OCI-LY7 (cell line): ENCODE measurements around the gene ACSS3. TPM values are rescaled to one million over a fixed set of nuclear protein-coding genes. Genes with fewer than 3 reads are reported as not detected.

Experiments used
- BruUV-seq: library from RNA; stranded (reverse); fragments of 400-500 nt; replicated peaks from 2 replicates; lab custom pipeline; 2021; lab: Mats Ljungman, UMichigan
- CTCF ChIA-PET: fragments of 300-600 bp; sonication (Branson Sonifier 250); formaldehyde crosslinking; loops from one replicate; lab custom pipeline; 2022; ENCODE audit warnings: antibody characterized with exemption; ENCODE audit not compliant: unreplicated experiment; lab: Charles Lee
- POLR2A ChIA-PET: fragments of 300-600 bp; sonication (Branson Sonifier 250); formaldehyde crosslinking; loops from one replicate; lab custom pipeline; 2022; ENCODE audit warnings: antibody characterized with exemption; lab: Charles Lee
- DNase-seq: peaks from one replicate; pipeline ENCODE4 v3.0.0-alpha.2; 2015; ENCODE audit warnings: low spot score
- H2AFZ ChIP-seq: fragments of 200-600 bp; sonication (generic), shearing (Covaris generic); 2 replicates; pipeline ENCODE4 v1.6.1; 2014; ENCODE audit warnings: mild to moderate bottlenecking, antibody characterized with exemption, low read length, moderate library complexity
- H3K27ac ChIP-seq: fragments of 200-600 bp; sonication (generic); 2 replicates; pipeline ENCODE4 v1.5.1; 2014; ENCODE audit warnings: mixed run types, low read depth, mild to moderate bottlenecking, moderate library complexity, low read length, inconsistent platforms; ENCODE audit not compliant: poor library complexity, severe bottlenecking
- H3K36me3 ChIP-seq: fragments of 200-600 bp; sonication (generic); 2 replicates; pipeline ENCODE4 v1.6.1; 2014; ENCODE audit warnings: mild to moderate bottlenecking, antibody characterized with exemption, low read length, moderate library complexity, mixed read lengths; ENCODE audit not compliant: insufficient read depth
- H3K4me1 ChIP-seq: fragments of 200-600 bp; sonication (generic); 2 replicates; pipeline ENCODE4 v1.5.1; 2014; ENCODE audit warnings: mild to moderate bottlenecking, low read length; ENCODE audit not compliant: insufficient read depth, poor library complexity, severe bottlenecking
- H3K4me2 ChIP-seq: fragments of 200-600 bp; sonication (generic); 2 replicates; pipeline ENCODE4 v1.6.1; 2014; ENCODE audit warnings: mild to moderate bottlenecking, low read length
- H3K4me3 ChIP-seq: fragments of 200-600 bp; sonication (generic); 2 replicates; pipeline ENCODE4 v1.5.1; 2014; ENCODE audit warnings: mild to moderate bottlenecking, low read depth, low read length; ENCODE audit not compliant: poor library complexity, severe bottlenecking
- H3K79me2 ChIP-seq: fragments of 200-600 bp; sonication (generic); 2 replicates; pipeline ENCODE4 v1.6.1; 2016; ENCODE audit warnings: low read depth, mild to moderate bottlenecking, low read length, moderate library complexity, mixed read lengths; ENCODE audit not compliant: insufficient read depth
- H3K9me2 ChIP-seq: fragments of 200-600 bp; sonication (generic); 2 replicates; pipeline ENCODE4 v1.6.1; 2016; ENCODE audit warnings: mild to moderate bottlenecking, low read length, mixed read lengths; ENCODE audit not compliant: insufficient read depth
- H3K9me3 ChIP-seq: fragments of 200-600 bp; sonication (generic); 2 replicates; pipeline ENCODE4 v1.6.1; 2014; ENCODE audit warnings: mild to moderate bottlenecking, mixed run types, low read length, mixed read lengths
- H4K20me1 ChIP-seq: fragments of 200-600 bp; sonication (generic); 2 replicates; pipeline ENCODE4 v1.6.1; 2014; ENCODE audit warnings: mild to moderate bottlenecking, antibody characterized with exemption, low read length, moderate library complexity, mixed read lengths; ENCODE audit not compliant: insufficient read depth
- CTCF ChIP-seq: fragments of 200-600 bp; sonication (generic); conservative IDR thresholded peaks from 2 replicates; pipeline ENCODE4 v1.5.1; 2014; ENCODE audit warnings: mild to moderate bottlenecking, antibody characterized with exemption, low read length, moderate library complexity, mixed read lengths
- EZH2phosphoT487 ChIP-seq: fragments of 200-600 bp; sonication (generic); IDR thresholded peaks from 2 replicates; pipeline ENCODE4 v1.6.1; 2018; ENCODE audit warnings: low read depth, borderline replicate concordance, mild to moderate bottlenecking, mixed run types, antibody characterized with exemption, low read length, moderate library complexity, mixed read lengths
- intact Hi-C: fragments of 100-400 bp; cut with micrococcal nuclease; formaldehyde crosslinking; loops from one replicate; pipeline ENCODE4 v1.10.0; 2022; ENCODE audit not compliant: unreplicated experiment
- total RNA-seq, 2 experiments: library from RNA; depleted of rRNA in 1 of 2; stranded (reverse); fragments of >200 nt in 1 of 2; shearing (Covaris generic) in 1 of 2; gene quantifications; 2 replicates each; pipeline ENCODE4 v1.2.3, GENCODE V29; 2014 to 2022

The ACSS3 gene
- total RNA-seq, 2 experiments from 2014 or later = not detected

DNA sequence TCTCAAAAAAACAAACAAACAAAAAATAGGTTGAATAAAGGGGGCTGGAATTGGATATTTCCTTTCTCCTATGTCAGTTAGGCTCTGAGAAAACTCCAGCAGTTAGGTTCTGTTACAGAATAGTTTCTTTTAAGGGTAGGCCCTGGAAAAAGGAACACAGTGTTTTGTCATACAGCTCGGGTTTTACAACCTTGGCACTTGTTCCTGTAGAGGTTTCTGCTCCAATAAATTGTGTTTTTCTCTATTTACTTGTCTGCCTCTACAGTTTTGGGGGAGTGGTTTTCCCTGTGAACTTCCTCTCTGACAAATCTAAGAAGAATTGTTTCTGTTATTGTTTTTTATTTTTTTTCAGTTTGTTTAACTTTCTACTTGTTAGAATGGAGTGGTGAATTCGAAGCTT is 167.6 kb downstream of the ACSS3 start:
- ChIA-PET POLR2A (interaction anchor here (0.7 kb wide), 1 partner anchor 686 kb away, joined by 3 read pairs; no protein-coding TSS in a partner anchor), CTCF (no interaction called here)
- Histone ChIP-seq H3K9me3 (no peaks in the 10 kb centered on the region), H3K4me3 (no peak overlapping the region), H2AFZ (no peak overlapping the region), H3K9me2 (no peaks in the 10 kb centered on the region), H3K4me2 (no peak overlapping the region), H3K79me2 (no peaks in the 10 kb centered on the region), H3K4me1 (no peaks in the 10 kb centered on the region), H3K27ac (no peak overlapping the region), H3K36me3 (no peaks in the 10 kb centered on the region), H4K20me1 (no peaks in the 10 kb centered on the region)
- DNase-seq = no peak
- no TSS peak for BruUV-seq
- TF ChIP-seq EZH2phosphoT487 = no peak
- no peak for TF ChIP-seq CTCF
- intact Hi-C loops = no loop called here

DNA sequence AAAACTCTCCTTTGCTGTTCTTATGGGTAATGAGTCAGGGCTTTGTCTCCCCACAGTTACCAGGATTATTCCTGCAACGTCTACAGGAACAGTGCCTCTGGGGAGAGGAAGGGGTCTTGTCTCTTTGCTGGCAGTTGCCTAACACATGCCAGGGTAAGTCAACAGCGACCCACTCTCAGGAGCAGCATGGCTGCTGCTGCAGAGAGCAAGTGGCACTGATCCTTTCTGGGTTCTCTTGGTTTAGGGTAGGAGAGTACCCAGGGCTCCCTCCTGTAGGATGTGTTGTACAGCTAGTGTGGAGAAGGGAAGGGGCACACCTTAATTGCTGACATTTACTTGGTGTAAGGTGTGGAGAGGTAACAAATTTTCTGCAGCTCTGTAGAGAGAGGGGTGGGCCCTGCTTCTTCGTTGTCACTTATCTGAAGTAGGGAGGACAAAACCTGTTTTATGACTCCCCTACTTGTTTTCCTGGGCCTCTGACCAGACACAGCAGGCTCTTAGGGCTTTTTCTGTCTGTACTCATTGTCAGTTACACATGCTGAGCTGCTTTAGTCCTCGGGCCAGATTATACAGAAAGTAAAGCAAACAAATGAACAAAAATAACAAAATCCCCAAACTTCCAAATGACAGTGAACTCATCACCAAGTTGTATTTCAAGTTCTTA is 168.2 kb downstream of the ACSS3 start:
- no TSS peak for BruUV-seq
- Histone ChIP-seq H3K9me2 (no peaks in the 10 kb centered on the region), H3K4me1 (no peaks in the 10 kb centered on the region), H3K79me2 (no peaks in the 10 kb centered on the region), H3K4me2 (no peak overlapping the region), H3K4me3 (no peak overlapping the region), H2AFZ (no peak overlapping the region), H3K27ac (no peak overlapping the region), H3K9me3 (no peaks in the 10 kb centered on the region), H3K36me3 (no peaks in the 10 kb centered on the region), H4K20me1 (no peaks in the 10 kb centered on the region)
- TF ChIP-seq CTCF = no peak
- TF ChIP-seq EZH2phosphoT487 = no peak
- ChIA-PET POLR2A (interaction anchor here (0.6 to 0.7 kb wide), 2 partner anchors 109 to 686 kb away, joined by 3 to 5 read pairs; no protein-coding TSS in a partner anchor), CTCF (no interaction called here)
- intact Hi-C loops = no loop called here
- no peak for DNase-seq

GRCh38 chr12:81249976-81250375 is 172.1 kb downstream of the ACSS3 start:
- CTCF ChIA-PET = no interaction called here

More at GRCh38 chr12:81249976-81250375, 172.1 kb downstream of the ACSS3 start:
- Histone ChIP-seq H3K79me2 (no peaks in the 10 kb centered on the region), H2AFZ (no peak overlapping the region), H3K4me2 (no peak overlapping the region), H3K4me3 (no peak overlapping the region), H3K27ac (no peak overlapping the region), H3K36me3 (no peaks in the 10 kb centered on the region), H3K9me3 (no peaks in the 10 kb centered on the region), H3K9me2 (no peaks in the 10 kb centered on the region), H3K4me1 (no peaks in the 10 kb centered on the region), H4K20me1 (no peaks in the 10 kb centered on the region)
- no peak for DNase-seq
- intact Hi-C loops = no loop called here
- POLR2A ChIA-PET = no interaction called here
- no TSS peak for BruUV-seq
- no peak for TF ChIP-seq CTCF
- no peak for TF ChIP-seq EZH2phosphoT487
